GM19193 (cell line): ENCODE measurements around the gene TXN.

Experiments used
- POLR2A ChIP-seq: IDR thresholded peaks from 4 replicates; pipeline ENCODE4 v1.6.1; 2011; ENCODE audit not compliant: insufficient read depth, insufficient read length; ENCODE audit errors: extremely low read depth

Gene TXN

GRCh38 chr9:110198357-110198756 is 58.0 kb downstream of the TXN start:
- no peak for TF ChIP-seq POLR2A

DNA sequence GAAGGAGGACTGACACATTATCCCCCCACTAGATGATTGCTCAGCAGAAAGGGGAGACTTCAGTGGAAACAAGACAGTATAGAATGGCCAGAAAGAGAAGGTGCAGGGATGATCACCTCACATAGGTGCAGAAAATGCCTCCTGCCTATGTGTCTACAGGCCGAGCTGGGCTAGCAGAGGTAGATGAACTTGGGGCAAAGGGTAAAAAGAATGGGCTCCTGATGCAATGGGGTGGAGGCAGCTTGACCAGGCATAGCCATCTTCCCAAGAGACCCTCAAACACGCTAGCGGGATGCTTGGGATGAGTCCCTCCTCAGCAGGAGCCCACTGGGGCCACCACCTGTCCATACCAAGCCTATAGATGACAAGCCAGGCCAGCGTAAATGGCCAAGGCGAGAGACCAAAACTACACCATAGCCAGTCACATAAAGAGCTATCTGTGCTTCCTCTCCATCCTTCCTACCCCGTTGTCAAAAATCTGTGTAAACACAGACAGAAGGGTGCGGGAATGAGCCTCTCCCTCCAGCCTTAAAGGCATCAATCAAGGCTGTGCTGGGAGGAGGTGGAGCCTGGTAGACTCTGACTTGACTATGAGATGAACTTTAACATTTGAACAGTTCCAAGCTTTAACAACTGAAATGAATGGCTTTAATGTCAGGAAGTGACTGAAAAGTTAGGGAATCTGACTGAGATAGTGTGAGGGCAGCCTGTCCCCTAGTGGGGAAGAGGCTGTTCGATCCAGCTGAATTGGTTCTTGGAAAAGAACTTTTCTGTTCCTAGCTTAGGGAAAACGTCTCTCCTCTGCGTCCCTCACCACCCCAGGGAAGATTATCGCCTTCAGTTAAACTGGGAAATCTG is 58.7 kb downstream of the TXN start:
- TF ChIP-seq POLR2A: no peak
